HPDE6-E6E7 (cell line): ENCODE results near the gene UNCX.
"Not testable (repeated sequence)": the region's sequence is repeated elsewhere in the genome, so short reads cannot be mapped to it uniquely, and the experiment has no call there.

Source experiments
- DNase-seq: peaks from one replicate; pipeline ENCODE4 v3.0.0; 2011; ENCODE audit warnings: missing footprints; ENCODE audit errors: extremely low spot score

Gene UNCX

GRCh38 chr7:1232623-1233332 is at the start of gene UNCX:
TSS of gene UNCX (plus strand) at chr7:1232872. CDS start at chr7:1233018, 146 bp downstream.
- no peak for DNase-seq

- no peak for DNase-seq
Measured at GRCh38 chr7:1187127-1187526, 45.5 kb upstream of the UNCX start.

- no peak for DNase-seq
Measured at GRCh38 chr7:1188720-1189294, 43.9 kb upstream of the UNCX start.

- DNase-seq, result no peak
Measured at GRCh38 chr7:1189986-1190772, 42.5 kb upstream of the UNCX start.

GRCh38 chr7:1192171-1192676 is 40.4 kb upstream of the UNCX start:
- no peak for DNase-seq

GRCh38 chr7:1193593-1194424 is 38.9 kb upstream of the UNCX start:
- no peak for DNase-seq

GRCh38 chr7:1196441-1196840 is 36.2 kb upstream of the UNCX start:
- not testable (repeated sequence) for DNase-seq

GRCh38 chr7:1196950-1197349 is 35.7 kb upstream of the UNCX start:
- DNase-seq, result no peak

- DNase-seq, result no peak
Measured at GRCh38 chr7:1197997-1198625, 34.6 kb upstream of the UNCX start.

- DNase-seq, result no peak
Measured at GRCh38 chr7:1200045-1200444, 32.6 kb upstream of the UNCX start.

GRCh38 chr7:1201916-1202315 is 30.8 kb upstream of the UNCX start:
- DNase-seq, result no peak

GRCh38 chr7:1202914-1203313 is 29.8 kb upstream of the UNCX start:
- DNase-seq, result not testable (repeated sequence)

GRCh38 chr7:1204460-1205140 is 28.1 kb upstream of the UNCX start:
- DNase-seq, result no peak

GRCh38 chr7:1205742-1206141 is 26.9 kb upstream of the UNCX start:
- DNase-seq, result not testable (repeated sequence)

- no peak for DNase-seq
Measured at GRCh38 chr7:1209097-1209496, 23.6 kb upstream of the UNCX start.

GRCh38 chr7:1210321-1210978 is 22.2 kb upstream of the UNCX start:
- DNase-seq, result no peak

GRCh38 chr7:1210979-1211608 is 21.6 kb upstream of the UNCX start:
- no peak for DNase-seq

- no peak for DNase-seq
Measured at GRCh38 chr7:1211611-1212010, 21.1 kb upstream of the UNCX start.

- not testable (repeated sequence) for DNase-seq
Measured at GRCh38 chr7:1212025-1212424, 20.6 kb upstream of the UNCX start.

- DNase-seq, result no peak
Measured at GRCh38 chr7:1214516-1214915, 18.2 kb upstream of the UNCX start.
